8988T (cell line): ENCODE measurements around the gene PRG2.
A peak's percentile ranks its signal among the peaks of the same experiment; 100 is the strongest.
"Not testable (repeated sequence)": the region's sequence is repeated elsewhere in the genome, so short reads cannot be mapped to it uniquely, and the experiment has no call there.

ENCODE experiments used
- DNase-seq: peaks from one replicate; pipeline ENCODE4 v3.0.0; 2011

The PRG2 gene

GRCh38 chr11:57363131-57364080 lies 27.0 kb downstream of the PRG2 start:
- DNase-seq = no peak

DNA sequence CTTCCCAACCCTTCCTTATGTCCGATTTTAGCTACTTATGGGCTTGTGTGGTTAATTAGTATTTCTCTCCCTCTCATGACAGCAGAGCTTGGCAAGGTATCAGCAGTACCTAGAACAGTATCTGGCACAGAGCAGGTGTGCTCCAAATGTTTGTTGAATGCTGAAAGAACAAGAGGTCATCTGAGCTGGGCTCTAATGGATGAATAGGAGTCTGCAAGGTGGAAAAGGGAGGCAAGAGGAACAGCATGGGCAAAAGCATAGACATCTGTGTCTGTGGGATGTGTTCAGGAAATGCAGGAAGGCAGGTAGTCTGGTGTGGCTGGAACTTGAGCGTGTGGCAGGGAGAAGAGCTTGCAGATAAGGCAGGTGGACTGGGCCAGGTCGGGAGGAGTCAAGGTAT lies 28.5 kb downstream of the PRG2 start:
- DNase-seq = no peak

- DNase-seq = not testable (repeated sequence)
Measured at GRCh38 chr11:57361420-57361819, 29.0 kb downstream of the PRG2 start.

- no peak for DNase-seq
Measured at GRCh38 chr11:57360991-57361390, 29.5 kb downstream of the PRG2 start.

- no peak for DNase-seq
Measured at GRCh38 chr11:57359896-57360690, 30.4 kb downstream of the PRG2 start.

- no peak for DNase-seq
Measured at GRCh38 chr11:57359396-57359795, 31.1 kb downstream of the PRG2 start.

DNA sequence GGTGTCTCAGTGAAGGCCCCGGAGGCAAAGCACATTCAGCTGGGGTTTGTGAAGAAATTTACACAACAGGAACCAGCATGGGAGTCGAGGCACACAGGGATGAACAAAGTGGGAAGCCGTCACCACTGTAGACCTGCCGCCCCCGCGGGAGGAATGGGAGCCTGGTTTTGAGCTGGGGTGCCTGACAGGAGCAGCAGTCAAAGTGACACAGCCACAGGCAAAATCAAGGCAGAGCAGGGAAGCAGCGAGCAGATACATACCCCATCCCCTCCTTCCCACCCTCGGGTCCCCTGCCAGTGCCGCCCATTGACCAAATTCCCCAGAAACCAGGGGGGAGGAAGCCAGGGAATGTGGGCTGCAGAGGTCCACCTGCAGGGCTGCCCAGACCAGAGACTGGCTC lies 31.5 kb downstream of the PRG2 start:
- DNase-seq = no peak

GRCh38 chr11:57358543-57358961 lies 31.9 kb downstream of the PRG2 start:
- no peak for DNase-seq

- no peak for DNase-seq
Measured at GRCh38 chr11:57357856-57358255, 32.6 kb downstream of the PRG2 start.

GRCh38 chr11:57357310-57357709 lies 33.1 kb downstream of the PRG2 start:
- no peak for DNase-seq

GRCh38 chr11:57356268-57356667 lies 34.2 kb downstream of the PRG2 start:
- no peak for DNase-seq

GRCh38 chr11:57354699-57355098 lies 35.8 kb downstream of the PRG2 start:
- DNase-seq = no peak

GRCh38 chr11:57353852-57354251 lies 36.6 kb downstream of the PRG2 start:
- no peak for DNase-seq

GRCh38 chr11:57353446-57353845 lies 37.0 kb downstream of the PRG2 start:
- no peak for DNase-seq

GRCh38 chr11:57353036-57353435 lies 37.4 kb downstream of the PRG2 start:
- DNase-seq = no peak

- peak; percentile 83 for DNase-seq
Measured at GRCh38 chr11:57349491-57350274, 40.8 kb downstream of the PRG2 start.

GRCh38 chr11:57348636-57349313 lies 41.7 kb downstream of the PRG2 start:
- no peak for DNase-seq

DNA sequence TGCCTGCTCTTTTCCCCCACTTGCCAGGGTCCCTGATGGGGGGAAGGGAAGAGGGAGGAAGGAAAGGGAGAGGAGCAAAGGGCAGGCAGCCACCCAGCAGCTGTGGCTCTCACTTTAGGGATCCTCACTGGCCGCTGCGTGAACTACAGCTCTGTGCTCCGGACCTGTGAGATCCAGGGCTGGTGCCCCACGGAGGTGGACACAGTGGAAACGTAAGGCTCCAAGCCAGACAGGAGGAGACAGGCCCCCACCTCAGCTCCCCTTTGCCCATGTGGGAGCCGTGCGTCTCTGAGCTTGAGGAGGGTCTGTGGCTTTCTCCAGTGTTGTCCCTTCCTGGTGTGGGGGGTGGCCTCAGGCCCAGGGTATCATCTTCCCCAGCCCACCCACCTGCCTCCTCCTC lies 42.4 kb downstream of the PRG2 start:
- no peak for DNase-seq

GRCh38 chr11:57347336-57347735 lies 43.1 kb downstream of the PRG2 start:
- DNase-seq = no peak

GRCh38 chr11:57345555-57346211 lies 44.8 kb downstream of the PRG2 start:
- DNase-seq = peak; percentile 84

GRCh38 chr11:57344826-57345225 lies 45.6 kb downstream of the PRG2 start:
- DNase-seq = no peak

GRCh38 chr11:57343825-57344224 lies 46.6 kb downstream of the PRG2 start:
- DNase-seq = no peak
